ENCODE results near the gene TAF3.
"Not testable (repeated sequence)": the region's sequence is repeated elsewhere in the genome, so short reads cannot be mapped to it uniquely, and the experiment has no call there.

TAF3 gene

GRCh38 chr10:7818295-7819120 is at the start of gene TAF3:
Gene TAF3, plus strand, starts transcription at chr10:7818505. Its CDS starts 205 bp downstream, at chr10:7818710.
- DNase-seq: peak; percentile 82 to 91 (median 88)

GRCh38 chr10:7773845-7774801 is 44.2 kb upstream of the TAF3 start:
- no peak for DNase-seq

GRCh38 chr10:7776777-7777176 is 41.5 kb upstream of the TAF3 start:
- no peak for DNase-seq

DNA sequence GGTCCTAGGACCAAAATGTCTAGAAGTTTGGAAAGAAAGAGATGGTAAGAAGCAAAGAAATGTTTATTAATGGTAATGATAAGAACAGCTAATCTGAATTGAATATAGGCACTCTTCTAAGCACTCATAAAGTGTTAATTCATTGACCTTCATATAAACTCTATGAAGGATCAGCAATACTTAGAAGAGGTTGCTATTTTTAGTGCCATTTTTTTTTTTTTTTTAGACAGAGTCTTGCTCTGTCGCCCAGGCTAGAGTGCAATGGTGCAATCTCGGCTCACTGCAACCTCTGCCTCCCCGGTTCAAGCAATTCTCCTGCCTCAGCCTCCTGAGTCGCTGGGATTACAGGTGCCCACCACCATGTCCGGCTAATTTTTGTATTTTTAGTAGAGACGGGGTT is 36.1 kb upstream of the TAF3 start:
- not testable (repeated sequence) for DNase-seq

- no peak for DNase-seq
Observed at GRCh38 chr10:7786430-7786829, 31.9 kb upstream of the TAF3 start.

DNA sequence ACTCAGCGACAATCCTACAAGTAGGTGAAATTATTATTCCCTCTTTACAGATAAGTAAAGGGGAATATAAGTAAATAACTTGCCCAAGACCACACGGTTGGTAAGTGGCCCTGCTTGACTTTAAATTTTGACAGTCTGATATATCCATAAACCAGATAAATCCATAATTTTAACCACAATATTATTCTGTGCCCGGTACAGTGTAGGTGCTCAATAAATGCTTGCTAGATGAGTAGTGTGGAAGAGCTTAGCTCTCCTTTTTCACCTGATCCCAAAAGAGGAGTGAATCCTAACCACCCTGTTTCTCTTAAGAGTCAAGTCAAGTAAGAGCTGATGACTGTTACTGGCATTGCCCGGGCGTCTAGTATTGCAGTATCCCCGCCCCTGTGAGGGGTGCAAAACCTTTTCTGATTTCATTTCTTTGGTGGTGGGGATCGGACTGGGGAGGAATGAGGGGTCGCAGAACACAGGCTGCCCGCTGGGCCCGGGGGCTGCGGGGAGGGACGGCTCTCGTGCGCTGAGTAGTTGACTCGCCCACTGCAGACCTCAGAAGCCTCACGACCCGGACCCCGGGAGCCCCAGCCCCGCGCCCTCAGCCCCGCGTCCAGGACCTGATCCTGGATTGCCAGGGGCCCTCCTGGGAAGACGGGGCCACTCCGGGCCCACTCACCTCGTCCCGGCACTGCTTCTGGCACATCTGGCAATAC is 31.0 kb upstream of the TAF3 start:
- DNase-seq: peak in 1 of 6 experiments; percentile 33

DNA sequence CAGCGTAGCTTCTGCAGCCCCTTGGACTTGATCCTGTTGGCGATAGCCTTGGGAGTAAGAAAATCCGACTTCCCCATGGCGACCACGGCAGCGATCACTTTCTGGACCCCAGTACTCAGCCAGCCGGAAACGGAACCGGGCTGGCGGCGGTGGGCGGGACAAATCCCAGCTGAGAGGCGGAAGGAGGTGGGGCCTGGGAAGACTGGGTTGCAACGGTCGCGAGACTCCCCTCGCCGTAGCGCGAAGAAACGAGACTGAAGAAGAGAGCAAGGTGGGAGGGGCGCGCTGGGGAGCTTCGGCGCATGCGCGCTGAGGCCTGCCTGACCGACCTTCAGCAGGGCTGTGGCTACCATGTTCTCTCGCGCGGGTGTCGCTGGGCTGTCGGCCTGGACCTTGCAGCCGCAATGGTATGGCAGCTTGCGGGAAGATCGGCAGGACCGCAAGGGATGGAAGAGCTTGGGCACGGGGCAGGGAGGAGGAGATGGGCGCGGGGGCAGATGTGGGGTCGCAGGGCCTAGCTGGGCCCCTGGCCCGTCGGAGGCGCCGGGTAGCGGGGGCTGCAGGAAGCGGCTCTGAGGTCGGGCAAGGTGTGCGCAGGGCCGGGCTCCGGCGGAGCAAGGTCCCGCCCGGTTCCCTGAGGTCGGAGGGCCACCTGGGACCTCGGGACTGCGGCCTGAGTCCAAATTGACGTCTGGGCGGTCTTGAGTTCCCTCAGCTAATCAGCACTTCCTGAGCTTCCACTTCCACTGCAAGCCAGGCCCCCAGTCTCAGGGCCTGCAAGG is 30.3 kb upstream of the TAF3 start, which contains the start of the genes ATP5F1C and KIN:
Gene ATP5F1C (plus strand): TSS at position 321 of the 782 bp plus-strand sequence. CDS start 31 bp downstream, at position 352.
Gene KIN (minus strand): TSS at position 137 of the 782 bp plus-strand sequence. CDS start 60 bp downstream, at position 77.
- DNase-seq: peak; percentile 94 to 97 (median 96)

DNA sequence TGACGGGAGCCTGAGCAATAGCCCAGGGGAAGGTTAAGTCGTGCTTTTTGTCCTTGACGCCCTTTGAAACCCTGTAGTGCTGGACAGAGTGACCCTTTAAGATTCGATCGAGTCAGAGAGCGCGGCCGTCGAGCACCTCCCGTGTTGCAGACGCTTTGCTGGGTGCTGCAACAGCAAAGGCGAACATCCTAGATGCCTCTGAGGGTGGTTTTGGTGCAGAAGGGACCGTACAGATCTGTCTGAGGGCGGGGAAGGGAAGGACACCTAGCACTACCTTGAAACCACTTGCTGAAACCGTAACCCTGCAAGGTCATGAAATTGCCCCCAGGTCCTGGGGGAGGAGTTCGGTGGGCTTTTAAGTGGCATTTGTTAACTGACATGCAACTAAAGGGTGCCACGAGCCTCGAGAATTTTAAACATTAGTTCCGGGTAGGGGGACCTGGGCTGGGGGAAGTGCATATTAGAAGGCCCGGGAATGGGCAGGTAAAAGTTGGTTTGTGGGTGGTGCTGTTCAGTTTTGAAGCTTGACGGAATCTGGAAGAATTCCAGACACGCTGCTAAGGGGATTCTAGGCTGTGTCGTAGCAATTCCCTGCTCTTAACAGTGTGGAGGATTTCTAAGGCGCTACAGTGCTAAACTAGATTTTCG is 29.5 kb upstream of the TAF3 start:
- DNase-seq: no peak

- no peak for DNase-seq
Observed at GRCh38 chr10:7789390-7789789, 28.9 kb upstream of the TAF3 start.

DNA sequence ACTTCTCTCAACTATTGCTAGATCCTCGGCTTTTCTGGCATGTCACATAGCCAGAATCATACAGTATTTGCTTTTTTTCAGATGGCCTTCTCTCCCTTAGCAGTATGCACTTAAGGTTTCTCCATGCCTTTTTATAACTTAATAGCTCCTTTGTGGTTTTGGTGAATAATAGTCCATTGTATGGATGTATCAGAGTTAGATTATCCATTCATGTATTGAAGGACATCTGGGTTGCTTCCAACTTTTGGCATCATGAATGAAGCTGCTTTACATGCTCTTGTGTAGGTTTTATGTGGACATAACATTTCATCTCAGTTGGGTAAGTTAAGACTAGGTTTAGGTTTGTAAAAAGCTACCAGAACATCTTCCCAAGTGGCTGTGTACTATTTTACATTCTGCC is 25.8 kb upstream of the TAF3 start:
- no peak for DNase-seq

DNA sequence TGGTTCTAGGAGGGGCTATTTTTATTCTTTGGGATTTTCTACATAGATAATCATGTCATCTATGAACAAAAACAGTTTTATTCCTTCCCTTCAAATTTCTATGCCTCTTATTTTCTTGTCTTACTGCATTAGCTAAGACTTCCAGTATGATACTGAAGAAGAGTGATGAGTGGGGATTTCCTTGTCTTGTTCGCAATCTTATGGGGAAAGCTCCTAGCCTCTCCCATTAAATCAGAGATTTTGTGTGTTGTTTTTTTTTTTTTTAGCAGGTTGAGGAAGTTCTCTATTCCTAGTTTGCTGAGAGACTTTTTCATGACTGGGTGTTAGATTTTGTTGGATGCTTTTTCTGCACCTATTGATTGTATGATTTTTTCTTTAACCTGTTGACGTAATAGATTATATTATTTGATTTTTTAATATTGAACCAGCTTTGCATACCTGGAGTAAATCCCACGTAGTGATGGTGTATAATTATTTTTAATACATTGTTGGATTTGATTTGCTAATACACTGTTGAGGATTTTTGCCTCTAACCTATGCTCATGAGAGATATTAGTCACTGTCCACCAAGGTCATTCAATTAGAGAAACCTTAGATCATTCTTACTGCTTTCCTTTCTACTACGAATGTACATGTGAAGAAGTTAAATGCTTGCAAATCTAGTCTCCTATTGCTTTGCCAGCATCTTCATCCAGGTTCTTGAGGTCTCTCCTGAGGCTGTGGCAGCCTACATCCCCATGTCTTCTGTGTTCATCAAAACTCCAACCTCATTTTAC is 23.9 kb upstream of the TAF3 start:
- no peak for DNase-seq

- DNase-seq: no peak
Observed at GRCh38 chr10:7795605-7796004, 22.7 kb upstream of the TAF3 start.

DNA sequence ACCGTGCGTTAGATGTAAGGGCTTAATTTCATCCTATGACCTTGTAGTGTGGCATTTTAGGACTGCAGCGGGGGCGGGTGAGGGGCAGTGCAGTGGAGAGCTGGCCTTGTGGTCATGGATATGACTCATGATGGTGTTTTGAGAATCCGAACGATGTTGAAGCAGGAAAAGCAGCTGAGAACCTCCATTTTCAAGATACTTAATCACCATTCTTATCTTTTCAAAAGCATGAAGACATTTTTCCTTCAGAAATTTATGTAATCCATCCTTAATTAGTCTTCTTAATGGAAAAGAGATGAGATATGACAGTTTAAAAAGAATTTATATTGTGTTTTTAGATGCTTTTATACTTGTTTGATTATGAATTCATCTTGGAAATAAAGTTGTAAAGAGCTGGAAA is 20.7 kb upstream of the TAF3 start:
- no peak for DNase-seq

- DNase-seq: no peak
Observed at GRCh38 chr10:7802606-7803005, 15.7 kb upstream of the TAF3 start.

- no peak for DNase-seq
Observed at GRCh38 chr10:7804216-7804615, 14.1 kb upstream of the TAF3 start.

DNA sequence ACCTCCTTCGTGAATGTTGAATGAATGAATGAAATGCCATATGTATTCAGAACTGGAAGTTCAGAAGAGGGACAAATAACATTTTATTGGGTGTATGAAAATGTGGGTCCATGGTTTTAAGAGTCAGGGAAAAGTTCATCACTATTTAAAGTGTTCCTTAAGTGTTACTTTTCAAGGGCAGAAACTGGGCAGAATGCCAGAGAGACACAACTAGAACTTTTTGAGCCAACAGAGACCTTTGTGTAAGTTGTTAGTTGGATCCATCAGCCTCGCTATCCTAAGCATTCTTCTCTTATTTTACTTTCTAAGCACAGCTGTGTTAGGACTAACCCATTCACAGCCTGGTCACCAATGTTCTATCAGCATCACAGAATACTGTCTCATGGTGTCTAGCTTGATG is 13.6 kb upstream of the TAF3 start:
- no peak for DNase-seq

DNA sequence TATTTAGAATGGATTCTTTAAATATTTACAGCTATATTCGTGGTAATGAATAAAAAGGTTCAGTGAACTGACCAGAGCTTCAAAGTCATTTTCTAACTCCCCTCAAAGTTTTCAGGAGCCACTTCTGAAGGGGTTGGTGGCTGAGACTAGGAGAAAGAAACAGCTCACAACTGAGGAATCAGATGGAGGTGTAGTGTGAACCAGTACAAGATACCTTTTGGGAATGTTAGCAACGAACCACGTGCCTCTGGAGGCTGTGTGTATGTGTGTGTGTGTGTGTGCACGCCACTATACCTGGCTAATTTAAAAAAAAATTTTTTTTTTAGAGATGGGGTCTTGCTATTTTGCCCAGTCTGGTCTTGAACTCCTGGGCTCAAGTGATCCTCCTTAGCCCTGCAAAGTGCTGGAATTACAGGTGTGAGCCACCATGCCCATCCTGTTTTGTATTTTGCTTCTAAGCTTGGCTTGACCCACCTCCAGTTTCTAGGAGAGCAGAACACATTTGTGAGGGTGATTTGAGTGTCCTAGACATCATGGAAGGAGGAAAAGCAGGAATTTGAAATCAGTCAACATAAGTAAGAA is 9.5 kb upstream of the TAF3 start:
- no peak for DNase-seq

- no peak for DNase-seq
Observed at GRCh38 chr10:7810443-7810842, 7.9 kb upstream of the TAF3 start.

DNA sequence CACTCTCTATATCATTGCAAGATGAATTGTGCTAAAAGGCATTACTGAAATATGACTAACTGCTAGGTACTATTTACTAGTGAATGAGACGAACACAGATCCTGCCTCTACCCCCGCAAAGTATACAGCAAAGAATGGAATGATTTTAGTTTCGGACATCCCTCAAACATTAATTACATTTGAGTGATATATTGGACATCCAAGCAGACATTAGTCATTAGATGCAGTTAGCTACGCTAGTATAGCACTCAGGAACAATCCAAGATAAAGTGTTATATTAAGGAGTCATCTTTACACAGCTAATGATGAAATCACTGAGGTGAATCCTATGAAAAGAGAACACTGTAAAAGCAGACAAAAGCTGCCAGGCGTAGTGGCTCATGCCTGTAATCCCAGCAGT is 7.3 kb upstream of the TAF3 start:
- no peak for DNase-seq

GRCh38 chr10:7811743-7812142 is 6.6 kb upstream of the TAF3 start:
- not testable (repeated sequence) for DNase-seq
